Esophagus squamous epithelium (tissue), 4 donors: ENCODE data around the gene CEP164.

ENCODE experiments used
- POLR2A ChIP-seq, 4 donors: fragments of 450-650 bp; IDR thresholded peaks; one replicate each; pipeline ENCODE4 v1.6.1; 2017; ENCODE audit warnings: antibody characterized with exemption in 4 of 4, mild to moderate bottlenecking in 4 of 4, moderate library complexity in 3 of 4
- TF ChIP-seq, protein P1 (sequence below), 6 experiments: fragments of 450-650 bp in 4 of 6; fragments of 200-600 bp in 2 of 6; sonication (generic) in 2 of 6; IDR thresholded peaks; one replicate each; pipeline ENCODE4 v1.5.1; 2016 to 2019; ENCODE audit warnings: antibody characterized with exemption in 6 of 6, mild to moderate bottlenecking in 4 of 6, moderate library complexity in 4 of 6

DNA sequence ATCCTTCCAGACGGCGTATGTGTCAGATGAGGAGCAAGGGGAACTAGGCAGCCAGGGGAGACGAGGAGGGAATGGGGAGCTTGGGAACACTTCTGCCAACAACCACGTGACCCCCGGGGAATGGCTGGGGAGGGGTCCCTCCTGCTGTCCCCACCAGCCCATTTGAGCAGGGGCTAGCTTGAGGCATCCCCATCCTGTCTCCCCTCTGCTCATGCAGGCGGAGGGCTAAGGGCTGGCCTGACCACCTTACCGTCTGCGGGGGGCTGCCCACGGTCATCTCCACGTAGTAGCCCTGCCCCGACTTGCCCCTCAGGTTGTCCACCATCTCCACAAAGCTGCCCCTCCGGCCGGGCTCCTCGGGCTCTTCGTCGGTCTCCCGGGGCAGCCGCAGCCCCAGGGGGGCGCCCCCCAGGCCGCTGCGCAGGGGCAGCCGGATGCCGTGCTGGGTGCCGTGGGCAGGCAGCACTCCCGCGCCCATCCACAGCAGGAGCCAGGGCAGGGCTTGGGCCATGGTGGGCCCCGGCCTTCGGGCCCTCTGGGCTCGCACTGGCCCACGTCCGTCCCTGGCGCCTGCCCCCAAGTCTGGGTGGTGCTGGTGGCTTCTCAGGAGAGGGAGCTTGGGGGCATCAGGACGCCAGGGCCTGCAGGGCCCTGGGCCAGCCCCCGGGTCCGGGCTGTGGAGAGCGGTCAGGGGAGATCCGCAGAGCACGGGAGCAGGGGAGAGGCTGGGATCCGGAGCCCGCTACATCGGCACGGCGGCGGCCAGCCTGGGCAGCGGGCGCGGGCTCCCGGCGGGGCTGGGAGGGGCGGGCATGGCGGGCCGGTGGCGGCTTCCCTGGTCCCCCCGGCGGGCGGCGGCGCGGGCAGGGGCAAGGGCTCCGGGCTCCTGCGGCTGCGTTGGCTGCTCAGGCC, 12.1 kb upstream of the CEP164 start:
- TF ChIP-seq, protein P1, sequence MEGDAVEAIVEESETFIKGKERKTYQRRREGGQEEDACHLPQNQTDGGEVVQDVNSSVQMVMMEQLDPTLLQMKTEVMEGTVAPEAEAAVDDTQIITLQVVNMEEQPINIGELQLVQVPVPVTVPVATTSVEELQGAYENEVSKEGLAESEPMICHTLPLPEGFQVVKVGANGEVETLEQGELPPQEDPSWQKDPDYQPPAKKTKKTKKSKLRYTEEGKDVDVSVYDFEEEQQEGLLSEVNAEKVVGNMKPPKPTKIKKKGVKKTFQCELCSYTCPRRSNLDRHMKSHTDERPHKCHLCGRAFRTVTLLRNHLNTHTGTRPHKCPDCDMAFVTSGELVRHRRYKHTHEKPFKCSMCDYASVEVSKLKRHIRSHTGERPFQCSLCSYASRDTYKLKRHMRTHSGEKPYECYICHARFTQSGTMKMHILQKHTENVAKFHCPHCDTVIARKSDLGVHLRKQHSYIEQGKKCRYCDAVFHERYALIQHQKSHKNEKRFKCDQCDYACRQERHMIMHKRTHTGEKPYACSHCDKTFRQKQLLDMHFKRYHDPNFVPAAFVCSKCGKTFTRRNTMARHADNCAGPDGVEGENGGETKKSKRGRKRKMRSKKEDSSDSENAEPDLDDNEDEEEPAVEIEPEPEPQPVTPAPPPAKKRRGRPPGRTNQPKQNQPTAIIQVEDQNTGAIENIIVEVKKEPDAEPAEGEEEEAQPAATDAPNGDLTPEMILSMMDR (IDR thresholded peaks at IDR 0.05): no peak
- TF ChIP-seq POLR2A (IDR thresholded peaks at IDR 0.05): no peak
